CD4-positive, alpha-beta T cell treated with Interleukin-2 at 100 ng/mL for 4 hours (primary cell): Measurements from ENCODE around the gene SERPINA4.
A peak's percentile ranks its signal among the peaks of the same experiment; 100 is the strongest.

Experiments used
- DNase-seq: peaks from one replicate; pipeline ENCODE4 v3.0.0-alpha.2; 2020; ENCODE audit warnings: low spot score

Gene SERPINA4

DNA sequence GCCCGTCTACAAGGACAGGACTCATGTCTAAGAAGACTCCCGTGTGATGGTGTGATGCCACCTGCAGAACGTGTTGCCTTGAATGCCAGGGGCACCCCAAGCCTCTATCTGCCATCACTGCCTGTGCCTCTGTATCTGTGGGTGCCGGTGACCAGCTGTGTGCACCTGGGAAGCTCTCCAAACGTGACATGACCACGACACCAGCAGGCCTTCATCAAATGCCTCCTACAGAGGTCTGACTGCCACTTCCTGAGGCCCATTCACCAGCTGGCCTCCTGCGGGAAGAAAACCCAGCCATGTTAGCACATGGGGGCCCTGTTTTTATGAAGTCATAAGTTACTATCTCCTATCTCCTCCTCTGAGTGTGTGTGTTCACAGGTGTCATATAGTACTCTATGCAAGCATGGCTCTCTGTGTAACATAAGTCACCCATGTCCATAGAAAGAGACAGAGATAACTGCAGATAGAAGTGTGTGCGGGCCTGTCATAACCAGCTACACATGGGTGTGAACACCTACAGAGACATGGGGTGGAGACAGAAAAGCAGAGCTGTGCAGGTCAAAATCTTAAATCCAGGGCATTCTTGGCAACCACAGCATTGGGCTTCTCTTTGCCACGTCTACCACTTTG, 18.3 kb upstream of the SERPINA4 start:
- no peak for DNase-seq

DNA sequence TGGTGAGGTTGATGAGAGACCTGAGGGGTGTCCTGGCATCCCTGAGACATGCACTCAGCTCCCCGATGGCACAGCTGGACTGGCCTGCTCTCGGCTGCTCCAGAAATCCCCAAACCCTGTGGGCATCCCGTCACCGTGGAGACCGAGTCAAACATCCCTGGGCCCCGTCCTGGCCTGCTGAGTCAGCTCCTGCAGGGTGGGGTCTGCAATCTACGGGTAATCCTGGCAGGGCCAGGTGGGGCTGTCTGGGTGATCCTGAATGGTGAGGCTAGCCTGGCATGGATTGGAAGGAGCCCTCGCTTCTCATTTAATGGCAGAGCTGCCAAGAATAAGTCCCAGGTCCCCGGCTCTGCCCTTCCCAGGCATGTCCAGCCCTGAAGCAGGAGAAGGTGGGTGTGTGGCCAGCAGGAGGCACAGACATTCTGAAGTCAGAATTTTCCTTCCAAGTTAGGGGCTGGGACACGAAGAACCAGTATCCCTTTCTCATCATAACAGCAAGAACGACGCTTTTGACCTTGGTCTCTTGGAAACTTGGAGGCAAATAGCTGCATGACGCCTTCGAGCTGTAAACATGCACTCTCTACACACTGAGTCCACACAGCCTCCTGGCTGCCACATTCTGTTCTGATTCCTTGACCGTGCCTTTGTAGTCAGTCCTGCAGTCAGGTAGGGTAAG, 17.7 kb upstream of the SERPINA4 start:
- no peak for DNase-seq

DNA sequence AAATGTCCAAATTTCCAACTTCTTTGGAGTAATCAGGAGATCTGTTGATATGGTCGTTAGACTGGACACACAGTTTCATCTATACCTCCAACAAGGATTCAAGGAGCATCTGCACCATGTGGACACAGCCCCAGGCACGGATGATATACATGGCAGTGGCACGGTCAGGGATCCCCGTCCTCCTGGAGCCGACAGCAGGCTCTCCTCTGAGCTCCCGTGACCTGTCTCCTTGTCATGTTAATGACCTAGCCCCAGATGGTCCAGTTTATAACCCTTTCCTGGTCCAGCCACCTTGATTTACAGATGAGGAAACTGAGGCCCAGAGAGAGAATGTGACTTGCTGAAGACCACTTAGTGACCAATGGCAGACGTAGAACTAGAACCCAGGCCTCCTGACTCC, 16.5 kb upstream of the SERPINA4 start:
- DNase-seq = no peak

DNA sequence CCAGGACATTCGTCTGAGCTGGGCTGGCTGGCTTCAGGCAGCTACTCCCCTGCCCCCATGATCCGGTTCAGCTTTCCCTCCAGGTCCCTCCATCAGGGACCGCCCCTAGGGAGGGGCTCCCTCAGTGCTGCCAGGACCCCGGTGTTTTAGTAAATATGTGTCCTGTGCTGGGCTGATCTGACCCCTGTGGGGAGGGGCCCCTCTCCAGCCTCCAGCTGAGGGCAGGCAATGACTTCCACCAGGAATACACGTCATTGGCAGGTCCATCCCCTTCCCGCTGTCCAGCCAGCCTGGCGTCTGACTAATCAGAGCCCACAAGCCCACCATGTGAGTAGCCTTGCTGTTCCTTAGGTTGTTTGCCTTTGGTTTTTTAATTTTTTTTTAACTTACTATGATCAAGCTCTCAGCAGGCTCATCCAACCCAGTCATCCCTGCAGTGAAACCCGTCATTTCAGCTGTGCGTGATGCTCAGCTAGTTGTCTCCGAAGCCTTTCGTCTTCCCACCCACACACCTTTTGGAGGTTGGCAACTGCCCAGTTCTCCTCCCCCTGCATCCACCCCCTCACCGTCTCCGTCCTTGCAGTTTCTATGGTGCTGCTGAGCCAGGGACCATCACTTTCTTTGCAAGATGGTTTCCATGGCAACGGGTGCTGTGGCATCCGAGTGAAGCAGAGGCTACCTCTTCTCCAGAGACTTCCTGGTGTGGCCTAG, 16.0 kb upstream of the SERPINA4 start:
- DNase-seq = no peak

DNA sequence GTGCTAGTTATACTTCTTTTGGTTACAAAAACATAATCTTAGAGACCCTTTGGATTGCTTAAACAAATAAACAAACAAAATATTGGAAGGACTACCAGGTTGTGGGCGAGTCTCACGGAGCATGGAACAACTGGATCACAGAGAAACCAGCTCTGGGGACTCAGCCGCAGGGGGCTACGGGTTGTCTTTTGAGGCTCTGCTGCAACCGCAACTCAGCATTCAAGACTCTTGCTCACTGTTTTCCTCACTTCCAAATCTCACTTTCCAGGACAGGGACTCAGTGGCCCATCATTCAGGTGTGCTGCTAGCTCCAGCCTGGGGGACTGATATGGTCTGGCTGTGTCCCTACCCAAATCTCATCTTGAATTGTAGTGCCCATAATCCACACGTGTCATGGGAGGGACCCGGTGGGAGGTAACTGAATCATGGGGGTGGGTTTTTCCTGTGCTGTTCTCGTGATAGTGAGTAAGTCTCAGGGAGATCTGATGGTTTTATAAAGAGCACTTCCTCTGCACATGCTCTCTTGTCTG, 14.0 kb upstream of the SERPINA4 start:
- DNase-seq = no peak

DNA sequence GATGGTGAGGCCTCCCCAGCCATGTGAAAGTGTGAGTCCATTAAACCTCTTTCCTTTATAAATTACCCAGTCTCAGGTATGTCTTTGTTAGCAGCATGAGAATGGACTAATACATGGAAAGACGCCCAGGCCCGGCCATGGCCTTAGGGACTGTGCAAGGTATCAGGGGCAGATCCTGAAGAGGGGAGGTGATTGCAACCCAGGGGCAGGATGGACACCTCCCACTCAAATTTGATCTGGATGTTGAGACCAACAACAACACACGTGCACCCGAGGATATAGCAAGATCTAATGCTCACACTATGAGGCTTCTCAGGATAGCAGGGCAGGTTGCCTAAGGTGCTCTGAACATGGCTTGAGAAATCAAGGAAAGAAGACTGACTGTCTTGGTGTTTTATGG, 13.5 kb upstream of the SERPINA4 start:
- DNase-seq = no peak

DNA sequence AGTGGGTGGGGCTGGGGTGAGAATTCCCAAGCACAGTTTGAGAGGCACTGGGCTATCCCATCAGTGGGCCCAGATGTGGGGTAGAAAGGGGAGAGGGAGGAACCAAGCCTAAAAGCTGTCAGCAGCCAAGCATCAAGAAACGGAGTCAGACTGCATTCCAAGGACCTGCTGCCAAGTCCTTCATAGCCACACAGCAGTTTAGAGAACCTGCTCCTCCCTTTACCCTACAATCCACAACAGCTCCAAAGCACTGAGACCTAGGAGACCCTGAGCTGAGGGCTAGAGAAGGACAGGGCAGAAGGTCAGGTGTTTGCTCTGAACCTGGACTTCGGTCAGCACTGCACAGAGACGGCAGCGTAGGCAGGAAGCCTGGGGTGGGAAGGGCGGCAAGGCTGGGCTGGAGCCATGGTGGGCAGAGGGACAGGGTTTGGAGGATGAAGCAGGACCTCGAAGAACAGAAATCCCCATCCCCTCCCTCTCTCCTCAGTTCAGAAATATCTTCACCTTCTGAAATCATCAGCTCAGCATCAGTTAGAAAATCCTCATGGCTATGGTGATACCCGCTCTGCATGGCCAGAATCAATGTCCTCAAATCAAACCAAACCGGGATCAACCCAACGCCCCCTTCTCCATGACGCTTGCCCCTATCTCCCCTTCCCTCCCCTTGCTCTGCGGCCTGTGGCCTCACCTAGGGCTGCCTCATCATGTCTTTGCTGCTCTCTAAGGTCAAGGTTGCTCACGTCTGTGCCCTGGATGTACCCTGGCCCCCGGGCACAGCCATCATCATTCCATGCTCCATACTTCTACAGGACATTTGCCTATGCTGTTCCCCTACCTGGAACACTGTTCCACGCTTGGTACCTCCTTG, 12.9 kb upstream of the SERPINA4 start:
- no peak for DNase-seq

DNA sequence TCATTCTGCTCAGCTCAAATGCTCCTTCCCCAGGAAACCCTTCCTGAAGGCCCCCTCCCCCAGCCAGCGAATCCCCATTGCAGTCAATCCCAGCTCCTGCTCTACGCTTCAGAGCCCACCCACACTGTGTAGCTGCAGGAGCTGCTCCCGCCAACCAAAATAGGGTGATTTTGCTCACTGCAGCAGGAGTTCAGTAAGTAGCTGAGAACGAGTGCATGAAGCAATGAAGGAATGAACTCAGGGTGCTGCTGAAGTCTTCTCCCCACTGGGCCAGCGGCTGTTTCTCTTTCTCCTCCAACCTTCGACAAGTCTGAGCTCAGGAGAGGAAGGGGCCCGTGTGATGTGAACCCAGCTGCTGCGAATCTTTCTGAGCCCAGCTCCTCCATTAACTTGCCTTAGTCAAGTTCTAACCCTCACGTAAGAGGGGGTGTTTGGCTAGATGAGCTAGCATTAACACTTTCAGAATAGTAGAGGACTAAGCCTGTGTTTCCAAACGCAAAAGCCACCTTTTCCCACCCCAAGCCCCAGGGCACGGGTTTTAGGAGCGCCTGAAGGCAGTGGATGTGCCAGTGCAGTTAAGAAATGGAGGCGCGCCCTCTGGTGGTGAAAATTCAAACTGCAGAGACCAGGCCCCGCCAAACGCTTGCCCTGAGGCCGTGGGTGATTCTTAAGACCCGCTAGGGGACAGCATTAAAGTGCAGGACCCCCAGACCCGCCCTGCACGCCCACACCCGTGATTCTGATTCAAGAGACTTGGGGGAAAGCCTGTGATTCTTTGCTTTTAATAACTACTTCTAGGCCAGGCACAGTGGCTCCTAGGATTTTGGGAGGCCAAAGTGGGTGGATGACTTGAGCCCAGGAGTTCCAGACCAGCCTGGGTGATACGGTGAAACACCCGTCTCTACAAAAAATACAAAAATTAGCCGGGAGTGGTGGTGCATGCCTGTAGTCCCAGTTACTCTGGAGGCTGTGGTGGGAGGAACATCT, 11.9 kb upstream of the SERPINA4 start:
- peak; percentile 40 for DNase-seq

DNA sequence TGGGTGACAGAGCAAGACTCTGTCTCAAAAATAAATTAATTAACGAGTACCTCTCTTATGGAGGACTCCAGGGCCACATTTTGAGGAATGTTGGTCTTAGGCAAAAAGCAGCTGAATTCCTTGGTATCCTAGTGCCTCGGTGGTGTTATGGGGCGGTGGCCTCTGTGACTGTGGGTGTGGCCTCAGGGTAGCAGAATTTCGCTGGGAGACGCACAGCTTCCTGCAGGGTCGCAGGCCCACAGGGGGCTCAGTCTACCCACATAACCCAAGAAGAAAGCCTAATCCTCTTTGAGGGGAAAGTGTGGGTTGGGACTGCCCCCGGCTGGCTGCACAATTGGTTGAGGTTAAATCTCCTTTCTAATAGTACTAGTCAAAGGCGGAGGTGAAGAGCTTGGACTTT, 11.2 kb upstream of the SERPINA4 start:
- no peak for DNase-seq

DNA sequence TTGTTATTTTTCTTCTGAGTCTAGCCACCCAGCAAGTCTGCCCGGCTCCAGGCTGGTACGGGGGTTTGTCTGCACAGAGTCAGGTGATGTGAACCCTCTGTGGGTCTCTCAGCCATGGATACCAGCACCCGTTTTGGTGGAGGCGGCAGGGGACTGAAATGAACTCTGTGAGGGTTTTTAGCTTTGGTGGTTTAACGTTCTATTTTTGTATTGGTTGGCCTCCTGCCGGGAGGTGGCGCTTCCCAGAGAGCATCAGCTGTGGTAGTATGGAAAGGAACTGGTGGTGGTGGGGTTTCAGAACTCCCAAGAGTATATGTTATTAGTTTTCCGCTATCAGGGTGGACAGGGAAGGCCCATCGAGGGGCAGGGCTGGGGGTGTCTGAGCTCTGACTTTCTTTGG, 5.3 kb upstream of the SERPINA4 start:
- no peak for DNase-seq

DNA sequence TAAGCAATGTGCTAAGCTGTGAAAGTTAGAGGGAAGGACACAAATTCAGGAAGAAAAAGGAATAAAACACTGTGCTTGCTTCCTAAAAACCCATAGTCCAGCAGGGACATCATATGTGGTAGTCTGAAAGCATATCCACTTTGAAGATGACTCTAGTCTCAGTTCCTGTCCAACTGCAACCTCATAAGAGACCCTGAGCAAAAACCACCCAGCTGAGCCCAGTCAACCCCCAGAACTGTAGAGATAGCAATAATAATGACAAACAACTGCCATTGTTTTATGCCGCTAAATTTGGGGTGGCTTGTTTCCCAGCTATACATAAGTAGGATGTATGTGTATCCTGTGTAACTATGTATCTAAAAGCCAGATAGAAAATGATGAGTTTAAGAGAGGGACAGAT, 3.9 kb upstream of the SERPINA4 start:
- DNase-seq = no peak

DNA sequence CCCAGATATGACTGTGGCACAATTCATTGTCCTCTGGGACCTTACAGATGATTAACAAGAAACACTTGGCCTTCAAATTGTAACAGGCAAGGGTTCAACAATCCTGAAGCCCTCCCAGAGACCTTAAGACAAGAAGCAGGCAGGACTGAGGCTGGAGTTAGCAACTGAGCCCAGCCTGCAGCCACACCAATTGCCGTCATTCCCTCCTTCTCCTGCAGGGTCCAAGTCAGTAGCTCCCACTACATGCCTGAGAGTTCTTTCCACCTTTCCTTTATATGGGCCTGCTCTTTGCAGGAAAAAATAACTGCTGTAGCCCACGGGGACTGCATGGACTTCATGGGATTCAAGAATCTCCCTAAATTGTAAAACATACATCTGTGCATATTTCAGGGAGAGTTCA, 2.4 kb upstream of the SERPINA4 start:
- DNase-seq = no peak

DNA sequence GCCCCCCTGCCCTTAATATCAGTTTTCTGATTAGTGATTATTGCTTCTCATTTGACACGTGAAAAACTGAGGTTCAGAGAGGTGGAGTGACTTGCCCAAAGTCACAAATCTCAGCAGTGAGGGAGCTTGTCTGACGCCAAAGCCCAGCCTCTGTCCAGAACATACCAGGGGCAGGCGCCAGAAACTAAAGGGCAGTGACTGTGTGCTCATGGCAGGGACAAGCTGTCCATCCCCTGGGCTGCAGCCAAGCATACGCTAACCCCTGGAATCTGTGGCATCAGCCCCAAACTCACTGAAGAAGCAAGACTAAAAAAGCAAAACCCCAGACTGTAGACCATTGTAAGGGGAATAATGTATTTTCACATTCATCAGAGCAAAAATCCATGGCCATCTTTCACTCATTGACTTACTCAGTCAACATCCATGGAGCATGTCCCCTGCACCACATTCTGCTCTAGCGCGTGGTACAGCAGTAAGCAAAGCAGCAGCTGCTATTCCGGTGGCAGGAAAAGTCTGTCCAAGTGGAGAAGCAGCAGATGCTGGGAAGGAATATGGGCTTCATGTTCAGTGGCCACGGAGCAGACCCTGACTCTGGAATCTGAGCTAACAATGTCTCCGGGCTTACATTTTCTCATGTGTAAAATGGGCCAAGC, 1.5 kb upstream of the SERPINA4 start:
- DNase-seq = no peak

DNA sequence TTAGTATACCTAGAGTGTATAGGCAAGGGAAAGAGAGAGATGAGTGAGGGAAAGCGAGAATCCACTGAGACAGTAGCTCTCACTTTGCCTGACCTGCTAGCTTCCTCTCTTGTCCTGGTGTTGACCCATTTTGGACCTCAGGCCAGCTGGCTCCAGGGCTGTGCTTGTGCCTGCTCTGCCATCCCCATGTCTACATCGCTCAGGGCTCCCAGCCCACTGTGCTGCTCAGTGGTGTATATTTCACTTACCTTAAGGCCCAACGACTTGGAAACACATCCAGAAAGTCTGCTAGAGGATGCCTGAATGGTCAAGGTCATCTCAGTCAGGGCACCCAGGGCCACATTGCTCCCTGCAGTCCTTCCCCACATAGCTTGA, 964 bp upstream of the SERPINA4 start:
- no peak for DNase-seq

DNA sequence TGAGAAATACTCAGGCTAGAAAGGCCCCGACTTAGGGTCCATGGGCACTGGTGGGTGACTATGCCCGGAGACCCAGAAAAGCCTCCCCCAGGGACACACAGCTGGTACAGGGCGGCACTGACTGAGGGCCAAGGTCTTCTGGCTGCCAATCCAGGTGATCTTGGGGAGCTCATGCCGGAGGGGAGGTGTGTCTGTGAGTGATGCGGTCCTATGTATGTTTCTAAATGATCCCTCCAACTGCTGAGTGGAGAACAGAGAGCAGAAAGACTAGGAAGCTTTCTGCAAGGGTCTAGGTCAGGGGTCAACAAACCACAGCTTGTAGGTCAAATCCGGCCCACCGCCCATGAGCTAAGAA, 391 bp downstream of the SERPINA4 start:
- DNase-seq = no peak

DNA sequence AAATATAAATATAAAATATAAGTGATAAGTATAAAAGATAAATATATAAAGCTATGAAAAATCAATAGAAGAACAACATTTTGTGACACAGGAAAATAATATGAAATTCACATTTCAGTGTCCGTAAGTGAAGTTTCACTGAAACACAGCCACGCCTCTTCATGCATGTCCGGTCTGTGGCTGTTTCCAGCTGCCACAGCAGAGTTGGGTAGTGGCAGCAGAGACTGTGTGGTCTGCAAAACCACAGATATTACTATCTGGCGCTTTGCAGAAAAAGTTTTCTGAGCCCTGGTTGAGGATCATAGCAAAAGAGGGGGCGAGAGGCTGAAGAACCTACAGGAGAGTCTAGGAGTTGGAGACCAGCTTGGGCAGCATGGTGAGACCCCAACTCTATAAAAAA, 780 bp downstream of the SERPINA4 start:
- DNase-seq = no peak

DNA sequence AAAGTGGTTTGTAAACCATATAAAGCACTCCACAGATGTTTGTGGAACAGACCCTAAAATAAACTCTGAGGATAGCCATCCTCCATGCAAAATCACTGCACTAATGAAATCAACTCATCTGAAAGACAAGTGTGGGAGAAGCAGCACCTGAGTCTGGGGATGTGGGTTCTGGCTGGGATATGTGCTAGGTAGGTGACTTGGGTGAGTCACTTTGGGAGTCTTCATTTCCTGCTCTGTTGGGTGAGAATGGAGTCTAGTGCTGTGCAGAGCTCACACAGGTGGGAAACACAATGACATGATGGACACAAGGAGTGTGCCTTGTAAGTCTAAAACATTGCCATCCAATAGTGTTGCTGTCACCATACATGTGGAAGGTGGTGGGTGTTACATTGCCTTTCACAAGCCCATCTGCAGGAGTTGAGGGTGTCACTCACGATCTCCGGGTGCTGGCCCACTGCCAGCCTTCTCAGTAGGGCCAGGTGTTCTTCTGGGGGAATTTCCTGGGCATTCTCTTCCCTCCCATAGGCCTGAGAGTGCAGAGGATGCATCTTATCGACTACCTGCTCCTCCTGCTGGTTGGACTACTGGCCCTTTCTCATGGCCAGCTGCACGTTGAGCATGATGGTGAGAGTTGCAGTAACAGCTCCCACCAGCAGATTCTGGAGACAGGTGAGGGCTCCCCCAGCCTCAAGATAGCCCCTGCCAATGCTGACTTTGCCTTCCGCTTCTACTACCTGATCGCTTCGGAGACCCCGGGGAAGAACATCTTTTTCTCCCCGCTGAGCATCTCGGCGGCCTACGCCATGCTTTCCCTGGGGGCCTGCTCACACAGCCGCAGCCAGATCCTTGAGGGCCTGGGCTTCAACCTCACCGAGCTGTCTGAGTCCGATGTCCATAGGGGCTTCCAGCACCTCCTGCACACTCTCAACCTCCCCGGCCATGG, 2.0 kb downstream of the SERPINA4 start:
- no peak for DNase-seq

DNA sequence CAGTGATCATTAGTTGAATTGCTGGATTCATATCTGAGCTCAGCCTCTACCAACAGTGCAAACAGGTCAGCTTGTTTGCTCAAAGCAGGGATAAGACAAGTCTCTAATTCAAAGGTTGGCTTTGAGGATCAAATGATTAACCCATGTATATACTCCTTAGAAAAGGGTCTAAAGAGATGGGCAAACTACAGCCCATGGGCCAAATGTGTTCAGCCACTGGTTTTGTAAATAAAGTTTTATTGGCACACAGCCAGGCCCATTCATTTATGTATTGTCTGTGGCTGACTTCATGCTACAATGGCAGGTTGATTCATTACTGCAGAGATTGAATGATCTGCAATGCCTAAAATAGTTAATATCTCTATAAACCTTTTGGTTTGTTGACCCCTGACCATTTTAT, 3.1 kb downstream of the SERPINA4 start:
- no peak for DNase-seq

DNA sequence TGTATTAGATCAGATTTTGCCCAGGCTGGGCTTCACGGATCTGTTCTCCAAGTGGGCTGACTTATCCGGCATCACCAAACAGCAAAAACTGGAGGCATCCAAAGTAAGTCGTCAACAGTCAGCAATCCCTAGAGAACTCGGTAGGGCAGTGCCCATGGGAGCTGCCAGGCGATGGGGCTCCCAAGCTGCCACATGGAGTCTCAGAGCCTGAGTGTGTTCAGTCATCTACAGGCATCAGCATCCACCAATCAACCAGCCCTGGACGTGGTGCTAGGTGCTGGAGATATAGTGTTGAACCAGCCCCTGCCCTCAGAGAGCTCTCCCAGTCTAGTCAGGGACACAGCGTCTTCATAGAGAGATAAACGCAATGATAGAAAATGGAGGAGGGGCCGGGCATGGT, 6.9 kb downstream of the SERPINA4 start:
- DNase-seq = no peak
